ENCODE data around the gene KRTAP2-4.

- TF ChIP-seq EP300 (IDR thresholded peaks at IDR 0.05; ENCODE audit: borderline replicate concordance) (no peak), EGR1 (IDR thresholded peaks at IDR 0.05) (no peak), TAF1 (IDR thresholded peaks at IDR 0.05; ENCODE audit: low read depth) (no peak), CREB1 (IDR thresholded peaks at IDR 0.05; ENCODE audit: low read depth) (no peak), RAD21 (IDR thresholded peaks at IDR 0.05; ENCODE audit: low read depth) (no peak), YY1 (IDR thresholded peaks at IDR 0.05; ENCODE audit: low read depth) (no peak), USF1 (IDR thresholded peaks at IDR 0.05) (no peak), CEBPB (IDR thresholded peaks at IDR 0.05) (no peak), NFIC (IDR thresholded peaks at IDR 0.05) (no peak)
- TF ChIP-seq, protein P1, sequence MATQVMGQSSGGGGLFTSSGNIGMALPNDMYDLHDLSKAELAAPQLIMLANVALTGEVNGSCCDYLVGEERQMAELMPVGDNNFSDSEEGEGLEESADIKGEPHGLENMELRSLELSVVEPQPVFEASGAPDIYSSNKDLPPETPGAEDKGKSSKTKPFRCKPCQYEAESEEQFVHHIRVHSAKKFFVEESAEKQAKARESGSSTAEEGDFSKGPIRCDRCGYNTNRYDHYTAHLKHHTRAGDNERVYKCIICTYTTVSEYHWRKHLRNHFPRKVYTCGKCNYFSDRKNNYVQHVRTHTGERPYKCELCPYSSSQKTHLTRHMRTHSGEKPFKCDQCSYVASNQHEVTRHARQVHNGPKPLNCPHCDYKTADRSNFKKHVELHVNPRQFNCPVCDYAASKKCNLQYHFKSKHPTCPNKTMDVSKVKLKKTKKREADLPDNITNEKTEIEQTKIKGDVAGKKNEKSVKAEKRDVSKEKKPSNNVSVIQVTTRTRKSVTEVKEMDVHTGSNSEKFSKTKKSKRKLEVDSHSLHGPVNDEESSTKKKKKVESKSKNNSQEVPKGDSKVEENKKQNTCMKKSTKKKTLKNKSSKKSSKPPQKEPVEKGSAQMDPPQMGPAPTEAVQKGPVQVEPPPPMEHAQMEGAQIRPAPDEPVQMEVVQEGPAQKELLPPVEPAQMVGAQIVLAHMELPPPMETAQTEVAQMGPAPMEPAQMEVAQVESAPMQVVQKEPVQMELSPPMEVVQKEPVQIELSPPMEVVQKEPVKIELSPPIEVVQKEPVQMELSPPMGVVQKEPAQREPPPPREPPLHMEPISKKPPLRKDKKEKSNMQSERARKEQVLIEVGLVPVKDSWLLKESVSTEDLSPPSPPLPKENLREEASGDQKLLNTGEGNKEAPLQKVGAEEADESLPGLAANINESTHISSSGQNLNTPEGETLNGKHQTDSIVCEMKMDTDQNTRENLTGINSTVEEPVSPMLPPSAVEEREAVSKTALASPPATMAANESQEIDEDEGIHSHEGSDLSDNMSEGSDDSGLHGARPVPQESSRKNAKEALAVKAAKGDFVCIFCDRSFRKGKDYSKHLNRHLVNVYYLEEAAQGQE (IDR thresholded peaks at IDR 0.05; ENCODE audit: low read depth), result no peak
- TF ChIP-seq, protein P2, sequence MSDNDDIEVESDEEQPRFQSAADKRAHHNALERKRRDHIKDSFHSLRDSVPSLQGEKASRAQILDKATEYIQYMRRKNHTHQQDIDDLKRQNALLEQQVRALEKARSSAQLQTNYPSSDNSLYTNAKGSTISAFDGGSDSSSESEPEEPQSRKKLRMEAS (IDR thresholded peaks at IDR 0.05), result no peak
These were observed 17.2 kb downstream of the KRTAP2-4 start for GRCh38 chr17:41048441-41048840.

All from Ishikawa (cell line).